Lung (tissue), 12 donors: ENCODE results near the gene AP2A2. TPM values are rescaled to one million over a fixed set of nuclear protein-coding genes. Genes with fewer than 3 reads are reported as not detected.

Experiments used
- ATAC-seq: fragments of 200-7000 bp; cut with Tn5 transposase; one replicate; pipeline ENCODE4 v1.9.1; 2020; ENCODE audit warnings: moderate number of reproducible peaks; ENCODE audit not compliant: insufficient read depth, low FRiP score
- DNase-seq, 3 donors: peaks; one replicate each; pipeline ENCODE4 v3.0.0-alpha.2; 2013 to 2017
- H3K27ac ChIP-seq, 2 donors: one replicate each; pipeline ENCODE4 v1.5.1; 2013; ENCODE audit warnings: mild to moderate bottlenecking in 2 of 2, moderate library complexity in 2 of 2, control low read depth in 1 of 2, inconsistent platforms in 1 of 2, low read depth in 1 of 2, low read length in 1 of 2
- H3K27me3 ChIP-seq, 3 donors: one replicate each; pipeline ENCODE4 v1.5.1; 2013; ENCODE audit warnings: low read length in 2 of 3; ENCODE audit not compliant: control insufficient read depth in 3 of 3, insufficient read depth in 3 of 3
- H3K36me3 ChIP-seq, 4 donors: one replicate each; pipeline ENCODE4 v1.5.1; 2013; ENCODE audit warnings: low read length in 4 of 4, mild to moderate bottlenecking in 1 of 4, moderate library complexity in 1 of 4; ENCODE audit not compliant: control insufficient read depth in 4 of 4, insufficient read depth in 4 of 4
- H3K4me1 ChIP-seq, 5 donors: one replicate each; pipeline ENCODE4 v1.5.1; 2013; ENCODE audit warnings: low read length in 5 of 5, mild to moderate bottlenecking in 2 of 5, moderate library complexity in 1 of 5; ENCODE audit not compliant: control insufficient read depth in 5 of 5, insufficient read depth in 5 of 5
- H3K4me3 ChIP-seq: one replicate; pipeline ENCODE4 v1.5.1; 2013; ENCODE audit warnings: mild to moderate bottlenecking, control low read depth, moderate library complexity
- H3K9ac ChIP-seq, 2 donors: one replicate each; pipeline ENCODE4 v1.5.1; 2013; ENCODE audit warnings: low read length in 2 of 2, control low read depth in 1 of 2; ENCODE audit not compliant: insufficient read depth in 1 of 2
- H3K9me3 ChIP-seq, 4 donors: one replicate each; pipeline ENCODE4 v1.5.1; 2013; ENCODE audit warnings: low read length in 3 of 4, mild to moderate bottlenecking in 1 of 4, moderate library complexity in 1 of 4; ENCODE audit not compliant: control insufficient read depth in 4 of 4, insufficient read depth in 3 of 4
- CTCF ChIP-seq: IDR thresholded peaks from 2 replicates; pipeline ENCODE4 v1.5.1; 2012; ENCODE audit warnings: mild to moderate bottlenecking; ENCODE audit errors: control extremely low read depth, extremely low read depth
- WGBS, 2 donors: extraction: QIAGEN DNeasy Blood & Tissue Kit; methylation state at CpG; one replicate each; pipeline ENCODE4 v1.1.7; 2013; 5-methylcytosine and 5-hydroxymethylcytosine counted together
- polyA plus RNA-seq, 2 donors: library from polyadenylated mRNA; stranded (reverse); fragments of 200-250 nt; gene quantifications; one replicate each; pipeline ENCODE4 v1.2.1, GENCODE V29; 2013
- total RNA-seq, 2 donors: library from RNA; depleted of rRNA in 1 of 2; stranded (reverse); fragments of >200 nt in 1 of 2; gene quantifications; one replicate each; pipeline ENCODE4 v1.2.1, GENCODE V29; 2014 to 2021
- donor health status: control.
- donor health status: control.
- donor health status: Bipolar disorder and iron deficiency.
- donor health status: healthy.
- donor health status: DM: yes; HTN: yes; CAD: no.

AP2A2 gene
- total and polyA plus RNA-seq, 4 donors: 33.8 to 93.2 (median 54.4) TPM

GRCh38 chr11:945986-946385 is 20.3 kb downstream of the AP2A2 start:
- 66 to 68% methylated on average over 9 of the region's 9 CpGs for WGBS, 2 donors
- H3K4me3 ChIP-seq: no peak overlapping the region
- no peak overlapping the region for H3K9ac ChIP-seq
- no peaks in the 10 kb centered on the region for H3K9me3 ChIP-seq
- peak; percentile 16 to 38 (median 26) for DNase-seq
- H3K4me1 ChIP-seq: peaks cover 2 to 7% (median 3%) of the 10 kb centered on the region in 5 donors
- no peaks in the 10 kb centered on the region for H3K27me3 ChIP-seq
- no peak for TF ChIP-seq CTCF
- H3K36me3 ChIP-seq: peaks cover 3 to 14% (median 7%) of the 10 kb centered on the region in 4 donors
- H3K27ac ChIP-seq: no peak overlapping the region
- no peak for ATAC-seq

- TF ChIP-seq CTCF: no peak
- H3K27me3 ChIP-seq: no peaks in the 10 kb centered on the region
- ATAC-seq (no peak), DNase-seq (no peak)
- H3K36me3 ChIP-seq: peaks cover 3 to 14% (median 7%) of the 10 kb centered on the region in 4 donors
- 93 to 95% methylated on average over 4 of the region's 4 CpGs for WGBS, 2 donors
- no peak overlapping the region for H3K4me3 ChIP-seq
- H3K27ac ChIP-seq: no peak overlapping the region
- H3K4me1 ChIP-seq: peaks cover 0 to 7% (median 3%) of the 10 kb centered on the region in 5 donors
- no peaks in the 10 kb centered on the region for H3K9me3 ChIP-seq
- H3K9ac ChIP-seq: no peak overlapping the region
Observed at GRCh38 chr11:947744-948143, 22.1 kb downstream of the AP2A2 start.

- Histone ChIP-seq H3K27me3 (no peaks in the 10 kb centered on the region), H3K27ac (peak overlapping the region in 1 of 2 donors; percentile 45), H3K9ac (peak overlapping the region in 1 of 2 donors; percentile 13), H3K36me3 (peaks cover 0 to 3% (median 3%) of the 10 kb centered on the region in 4 donors), H3K4me3 (no peak overlapping the region), H3K9me3 (no peaks in the 10 kb centered on the region), H3K4me1 (peaks cover 0 to 17% (median 3%) of the 10 kb centered on the region in 5 donors)
- DNase-seq (no peak), ATAC-seq (no peak)
- WGBS, 2 donors: 91 to 96% methylated on average over 9 of the region's 9 CpGs
- TF ChIP-seq CTCF: no peak
Observed at GRCh38 chr11:951507-951906, 25.8 kb downstream of the AP2A2 start.
